ENCODE measurements around the gene C8G.

DNA sequence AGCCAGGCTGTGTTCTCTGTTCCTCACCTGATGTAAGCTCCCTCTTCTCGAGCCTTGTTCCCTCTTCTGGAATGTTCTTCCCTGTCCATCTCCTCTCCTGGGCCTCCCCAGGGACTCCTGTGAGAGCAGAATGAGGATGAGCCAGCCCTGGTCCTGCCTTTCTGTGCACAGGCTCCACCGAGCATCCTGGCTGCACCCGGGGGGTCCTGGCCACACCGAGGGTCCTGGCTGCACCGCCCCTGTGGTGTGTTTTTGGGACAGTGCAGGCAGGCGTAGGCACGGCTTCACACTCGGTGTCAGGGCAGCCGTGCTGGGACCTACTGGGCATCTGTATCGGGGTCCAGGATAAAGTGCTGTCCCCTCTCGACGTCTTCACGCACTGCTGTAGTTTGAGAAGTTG, 18.3 kb upstream of the C8G start:
- TF ChIP-seq CTCF (IDR thresholded peaks at IDR 0.05; ENCODE audit: control extremely low read depth in 1 of 3, insufficient read depth in 1 of 3, low read depth in 1 of 3, low read length in 3 of 3) (no peak), RXRA (IDR thresholded peaks at IDR 0.05; ENCODE audit: insufficient read depth, low read depth, low read length) (no peak), RAD21 (IDR thresholded peaks at IDR 0.05 in 1 of 2, conservative IDR thresholded peaks at IDR 0.05 in 1 of 2; ENCODE audit: low read depth in 2 of 2, low read length in 2 of 2) (no peak), POLR2A (IDR thresholded peaks at IDR 0.05; ENCODE audit: control extremely low read depth in 1 of 2, low read depth in 2 of 2, low read length in 2 of 2) (no peak), RFX5 (IDR thresholded peaks at IDR 0.05; ENCODE audit: borderline replicate concordance, low read depth, low read length) (no peak), EZH2 (IDR thresholded peaks at IDR 0.05; ENCODE audit: low read depth, low read length, severe bottlenecking) (no peak), SIRT6 (IDR thresholded peaks at IDR 0.05; ENCODE audit: low read length) (no peak), NRF1 (IDR thresholded peaks at IDR 0.05; ENCODE audit: low read depth, low read length) (no peak), CBX8 (IDR thresholded peaks at IDR 0.05; ENCODE audit: borderline replicate concordance, low read depth, low read length) (no peak), GTF2F1 (IDR thresholded peaks at IDR 0.05; ENCODE audit: borderline replicate concordance, low read depth, low read length) (no peak), SP1 (IDR thresholded peaks at IDR 0.05; ENCODE audit: low read depth, low read length) (no peak)
